GM23338 (cell line): ENCODE results near the gene NPTXR. TPM values are rescaled to one million over a fixed set of nuclear protein-coding genes. Genes with fewer than 3 reads are reported as not detected.
A peak's percentile ranks its signal among the peaks of the same experiment; 100 is the strongest.

Source experiments
- ATAC-seq: fragments of 200-7000 bp; cut with Tn5 transposase; 3 replicates; pipeline ENCODE4 v1.9.1; 2020
- DNase-seq: peaks from one replicate; pipeline ENCODE4 v3.0.0-alpha.2; 2015; ENCODE audit warnings: low spot score
- H2AFZ ChIP-seq: fragments of 200-600 bp; sonication (generic); 2 replicates; pipeline ENCODE4 v1.8.0; 2016; ENCODE audit warnings: antibody characterized with exemption, mild to moderate bottlenecking, moderate library complexity
- H3F3A ChIP-seq: fragments of 200-600 bp; sonication (generic); replicated peaks from 2 replicates; pipeline ENCODE4 v1.8.0; 2017; ENCODE audit warnings: antibody characterized with exemption, mixed run types, low read depth
- H3K27ac ChIP-seq: fragments of 200-600 bp; sonication (generic); 2 replicates; pipeline ENCODE4 v1.6.1; 2016; ENCODE audit warnings: low read depth
- H3K27me3 ChIP-seq: fragments of 200-600 bp; sonication (generic); 2 replicates; pipeline ENCODE4 v1.8.0; 2016; ENCODE audit warnings: mild to moderate bottlenecking, mixed run types, moderate library complexity; ENCODE audit not compliant: insufficient read depth
- H3K36me3 ChIP-seq: fragments of 200-600 bp; sonication (generic); 2 replicates; pipeline ENCODE4 v1.8.0; 2016; ENCODE audit warnings: mild to moderate bottlenecking; ENCODE audit not compliant: insufficient read depth
- H3K4me1 ChIP-seq: fragments of 200-600 bp; sonication (generic); 2 replicates; pipeline ENCODE4 v1.8.0; 2016; ENCODE audit warnings: mild to moderate bottlenecking, moderate library complexity; ENCODE audit not compliant: insufficient read depth
- H3K4me2 ChIP-seq: fragments of 200-600 bp; sonication (generic); 2 replicates; pipeline ENCODE4 v1.7.1; 2017; ENCODE audit warnings: mixed run types
- H3K4me3 ChIP-seq: fragments of 200-600 bp; sonication (generic); 2 replicates; pipeline ENCODE4 v1.6.1; 2016; ENCODE audit warnings: mixed run types
- H3K79me2 ChIP-seq: fragments of 200-600 bp; sonication (generic); replicated peaks from 2 replicates; pipeline ENCODE4 v1.8.0; 2017; ENCODE audit warnings: mild to moderate bottlenecking; ENCODE audit not compliant: insufficient read depth
- H3K9me2 ChIP-seq: fragments of 200-600 bp; sonication (generic); 2 replicates; pipeline ENCODE4 v1.8.0; 2017; ENCODE audit not compliant: insufficient read depth
- H4K20me1 ChIP-seq: fragments of 200-600 bp; sonication (generic); replicated peaks from 2 replicates; pipeline ENCODE4 v1.8.0; 2017; ENCODE audit warnings: mild to moderate bottlenecking; ENCODE audit not compliant: insufficient read depth
- H3K27ac Mint-ChIP-seq: 2 replicates; pipeline ENCODE4 v1.8.0; 2020; ENCODE audit warnings: inconsistent platforms, mild to moderate bottlenecking, moderate library complexity, mixed read lengths
- H3K27me3 Mint-ChIP-seq: 3 replicates; pipeline ENCODE4 v1.8.0; 2022; ENCODE audit warnings: low read depth, mild to moderate bottlenecking, moderate library complexity, mixed read lengths, inconsistent platforms; ENCODE audit not compliant: insufficient read depth, poor library complexity
- H3K36me3 Mint-ChIP-seq: 3 replicates; pipeline ENCODE4 v1.8.0; 2021; ENCODE audit warnings: low read depth, mild to moderate bottlenecking, inconsistent platforms, moderate library complexity, mixed read lengths
- H3K4me1 Mint-ChIP-seq: 3 replicates; pipeline ENCODE4 v1.8.0; 2020; ENCODE audit warnings: mild to moderate bottlenecking, inconsistent platforms, mixed read lengths
- H3K4me3 Mint-ChIP-seq: 3 replicates; pipeline ENCODE4 v1.8.0; 2021; ENCODE audit warnings: moderate library complexity, mild to moderate bottlenecking, inconsistent platforms, mixed read lengths
- H3K9me3 Mint-ChIP-seq: 3 replicates; pipeline ENCODE4 v1.8.0; 2020; ENCODE audit warnings: moderate library complexity, mild to moderate bottlenecking, inconsistent platforms, mixed read lengths
- CREB1 ChIP-seq: fragments of 250-450 bp; sonication (Bioruptor Pico); IDR thresholded peaks from 2 replicates; pipeline ENCODE4 v1.5.0; 2020; ENCODE audit warnings: low read depth, mild to moderate bottlenecking, moderate library complexity
- CTCF ChIP-seq, 2 experiments: fragments of 200-600 bp in 1 of 2; sonication (generic) in 1 of 2; conservative IDR thresholded peaks; 2 replicates each; pipeline versions ENCODE4 v1.5.1 to v1.6.1; 2016 to 2017; ENCODE audit warnings: antibody characterized with exemption in 2 of 2, low read depth in 2 of 2, mild to moderate bottlenecking in 2 of 2, moderate library complexity in 1 of 2
- ETS1 ChIP-seq: IDR thresholded peaks from 2 replicates; pipeline ENCODE4 v1.6.1; 2016; ENCODE audit warnings: antibody characterized with exemption
- JUNB ChIP-seq: IDR thresholded peaks from one replicate; pipeline ENCODE4 v1.6.1; 2016; ENCODE audit warnings: antibody characterized with exemption; ENCODE audit not compliant: unreplicated experiment
- NANOG ChIP-seq: IDR thresholded peaks from 2 replicates; pipeline ENCODE4 v1.6.1; 2016; ENCODE audit warnings: antibody characterized with exemption, borderline replicate concordance
- REST ChIP-seq: IDR thresholded peaks from one replicate; pipeline ENCODE4 v1.6.1; 2018; ENCODE audit warnings: antibody characterized with exemption; ENCODE audit not compliant: unreplicated experiment
- STAT1 ChIP-seq: IDR thresholded peaks from one replicate; pipeline ENCODE4 v1.6.1; 2016; ENCODE audit warnings: antibody characterized with exemption; ENCODE audit not compliant: unreplicated experiment
- ZNF114 ChIP-seq: fragments of 250-450 bp; sonication (Bioruptor Pico); IDR thresholded peaks from 2 replicates; pipeline ENCODE4 v1.5.0; 2020; ENCODE audit warnings: mild to moderate bottlenecking, moderate library complexity
- ZNF331 ChIP-seq: fragments of 250-450 bp; sonication (Bioruptor Pico); IDR thresholded peaks from 2 replicates; pipeline ENCODE4 v1.5.0; 2020; ENCODE audit warnings: low read depth, mild to moderate bottlenecking, moderate library complexity
- ZNF462 ChIP-seq: fragments of 250-450 bp; sonication (Bioruptor Pico); IDR thresholded peaks from 2 replicates; pipeline ENCODE4 v1.5.0; 2020; ENCODE audit warnings: mild to moderate bottlenecking, moderate library complexity
- polyA plus RNA-seq: library from polyadenylated mRNA; unstranded; fragments of >200 nt; fragmentation: Nextera tagmentation; extraction: Ambion mirVana; gene quantifications from 2 replicates; pipeline ENCODE4 v1.2.1, GENCODE V29; 2016
- total RNA-seq: library from RNA; depleted of rRNA; stranded (reverse); fragments of >200 nt; shearing (Covaris generic); gene quantifications from 2 replicates; pipeline ENCODE4 v1.2.3, GENCODE V29; 2014

NPTXR gene
- total and polyA plus RNA-seq, 2 experiments from 2014 or later = 0.89 to 13.4 TPM

GRCh38 chr22:38833061-38833460 lies 10.8 kb downstream of the NPTXR start (continued):
- no peak for TF ChIP-seq ZNF462 (CRISPR knock-in tag)
- no peak for TF ChIP-seq CREB1 (CRISPR knock-in tag)
- TF ChIP-seq ETS1 = no peak

- H3K4me3 ChIP-seq = no peak overlapping the region
- no peaks in the 10 kb centered on the region for H3F3A ChIP-seq
- H3K4me2 ChIP-seq = no peak overlapping the region
- no peaks in the 10 kb centered on the region for H3K9me2 ChIP-seq
- no peaks in the 10 kb centered on the region; the same call in 2 of the 3 replicates for H3K9me3 Mint-ChIP-seq
- no peaks in the 10 kb centered on the region; the same call in 2 of the 3 replicates for H3K36me3 Mint-ChIP-seq
- no peak overlapping the region for H2AFZ ChIP-seq
- no peak overlapping the region for H3K4me3 Mint-ChIP-seq
- no peak overlapping the region for H3K27ac Mint-ChIP-seq
- H3K4me1 ChIP-seq = peaks cover 18% of the 10 kb centered on the region
- H3K4me1 Mint-ChIP-seq = peaks cover 17% of the 10 kb centered on the region
- H3K27me3 ChIP-seq = no peaks in the 10 kb centered on the region
- no peaks in the 10 kb centered on the region for H3K36me3 ChIP-seq
- no peaks in the 10 kb centered on the region for H4K20me1 ChIP-seq
- no peak overlapping the region for H3K27ac ChIP-seq
- DNase-seq (no peak), ATAC-seq (peak; percentile 29)
- no peaks in the 10 kb centered on the region for H3K79me2 ChIP-seq
- peaks cover 19% of the 10 kb centered on the region for H3K27me3 Mint-ChIP-seq
- TF ChIP-seq ZNF114 (CRISPR knock-in tag) (no peak), REST (no peak), CTCF (conservative IDR thresholded peaks at IDR 0.05; ENCODE audit: low read depth in 2 of 2) (no peak), STAT1 (no peak), ZNF331 (CRISPR knock-in tag) (no peak), NANOG (no peak), JUNB (no peak)
Observed at GRCh38 chr22:38832005-38832978, 11.5 kb downstream of the NPTXR start.
